ENCODE measurements around the gene GZF1.

DNA sequence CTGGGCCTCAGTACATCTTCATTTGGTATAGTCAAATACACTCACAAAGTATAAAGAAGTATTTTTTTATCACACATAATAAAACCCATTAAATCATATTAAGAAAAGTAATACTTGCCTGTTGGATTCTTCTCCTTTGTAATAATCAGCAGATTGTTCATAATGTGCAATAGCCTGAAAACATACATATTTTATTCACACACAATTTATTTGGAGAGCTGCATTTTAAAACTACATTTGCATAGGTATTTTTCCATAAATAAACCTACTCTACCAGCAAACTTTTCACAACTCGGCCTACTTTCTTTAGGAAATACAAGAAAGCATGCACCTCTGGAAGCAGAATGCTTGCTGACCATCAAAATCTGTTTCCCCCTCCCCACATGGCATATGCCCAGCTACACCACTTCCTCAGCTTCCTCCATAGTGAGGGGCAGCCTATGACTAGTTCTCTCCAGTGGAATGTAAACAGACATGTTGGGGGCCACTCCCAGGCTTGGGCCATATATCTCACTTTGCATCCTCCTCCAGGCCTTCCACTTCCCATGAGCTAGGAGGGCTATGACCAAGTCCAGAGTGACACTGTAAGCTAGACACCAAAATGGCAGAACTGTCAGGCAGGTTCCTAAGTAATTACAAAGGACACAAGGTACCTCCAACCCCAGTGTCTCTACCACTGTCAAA lies 28.3 kb downstream of the GZF1 start:
- TF ChIP-seq, protein P1, sequence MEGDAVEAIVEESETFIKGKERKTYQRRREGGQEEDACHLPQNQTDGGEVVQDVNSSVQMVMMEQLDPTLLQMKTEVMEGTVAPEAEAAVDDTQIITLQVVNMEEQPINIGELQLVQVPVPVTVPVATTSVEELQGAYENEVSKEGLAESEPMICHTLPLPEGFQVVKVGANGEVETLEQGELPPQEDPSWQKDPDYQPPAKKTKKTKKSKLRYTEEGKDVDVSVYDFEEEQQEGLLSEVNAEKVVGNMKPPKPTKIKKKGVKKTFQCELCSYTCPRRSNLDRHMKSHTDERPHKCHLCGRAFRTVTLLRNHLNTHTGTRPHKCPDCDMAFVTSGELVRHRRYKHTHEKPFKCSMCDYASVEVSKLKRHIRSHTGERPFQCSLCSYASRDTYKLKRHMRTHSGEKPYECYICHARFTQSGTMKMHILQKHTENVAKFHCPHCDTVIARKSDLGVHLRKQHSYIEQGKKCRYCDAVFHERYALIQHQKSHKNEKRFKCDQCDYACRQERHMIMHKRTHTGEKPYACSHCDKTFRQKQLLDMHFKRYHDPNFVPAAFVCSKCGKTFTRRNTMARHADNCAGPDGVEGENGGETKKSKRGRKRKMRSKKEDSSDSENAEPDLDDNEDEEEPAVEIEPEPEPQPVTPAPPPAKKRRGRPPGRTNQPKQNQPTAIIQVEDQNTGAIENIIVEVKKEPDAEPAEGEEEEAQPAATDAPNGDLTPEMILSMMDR (IDR thresholded peaks at IDR 0.05): no peak
- no peak for TF ChIP-seq POLR2A (IDR thresholded peaks at IDR 0.05)

Data from breast epithelium (tissue), 3 donors.